ENCODE measurements around the gene EGFR. TPM values are rescaled to one million over a fixed set of nuclear protein-coding genes. Genes with fewer than 3 reads are reported as not detected.

The EGFR gene
- total RNA-seq, 2 donors from 2014 or later: 54.8 to 56.7 TPM

DNA sequence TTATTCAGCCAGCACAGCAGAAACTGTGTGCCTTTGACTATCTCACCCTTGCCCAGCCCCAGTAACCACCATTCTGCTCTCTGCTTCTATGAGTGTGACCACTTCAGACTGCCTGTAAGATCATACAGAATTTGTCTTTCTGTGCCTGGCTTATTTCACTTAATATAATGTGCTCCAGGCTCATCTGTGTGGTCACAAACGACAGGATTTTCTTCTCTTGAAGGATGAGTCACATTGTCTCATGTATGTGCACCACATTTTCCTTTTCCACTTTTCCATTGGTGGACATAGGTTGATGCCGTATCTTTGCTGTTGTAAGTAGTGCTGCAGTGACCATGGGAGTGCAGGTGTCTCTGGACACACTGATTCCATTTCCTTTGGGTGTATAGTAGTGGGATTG is 223.8 kb downstream of the EGFR start:
- H3K4me1 ChIP-seq (ENCODE audit: control insufficient read depth in 1 of 2, low read depth in 2 of 2): no peaks in the 10 kb centered on the region
- TF ChIP-seq, protein P1, sequence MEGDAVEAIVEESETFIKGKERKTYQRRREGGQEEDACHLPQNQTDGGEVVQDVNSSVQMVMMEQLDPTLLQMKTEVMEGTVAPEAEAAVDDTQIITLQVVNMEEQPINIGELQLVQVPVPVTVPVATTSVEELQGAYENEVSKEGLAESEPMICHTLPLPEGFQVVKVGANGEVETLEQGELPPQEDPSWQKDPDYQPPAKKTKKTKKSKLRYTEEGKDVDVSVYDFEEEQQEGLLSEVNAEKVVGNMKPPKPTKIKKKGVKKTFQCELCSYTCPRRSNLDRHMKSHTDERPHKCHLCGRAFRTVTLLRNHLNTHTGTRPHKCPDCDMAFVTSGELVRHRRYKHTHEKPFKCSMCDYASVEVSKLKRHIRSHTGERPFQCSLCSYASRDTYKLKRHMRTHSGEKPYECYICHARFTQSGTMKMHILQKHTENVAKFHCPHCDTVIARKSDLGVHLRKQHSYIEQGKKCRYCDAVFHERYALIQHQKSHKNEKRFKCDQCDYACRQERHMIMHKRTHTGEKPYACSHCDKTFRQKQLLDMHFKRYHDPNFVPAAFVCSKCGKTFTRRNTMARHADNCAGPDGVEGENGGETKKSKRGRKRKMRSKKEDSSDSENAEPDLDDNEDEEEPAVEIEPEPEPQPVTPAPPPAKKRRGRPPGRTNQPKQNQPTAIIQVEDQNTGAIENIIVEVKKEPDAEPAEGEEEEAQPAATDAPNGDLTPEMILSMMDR (IDR thresholded peaks at IDR 0.05): no peak
- ATAC-seq (ENCODE audit: insufficient number of reproducible peaks, low FRiP score, low read depth): no peak

DNA sequence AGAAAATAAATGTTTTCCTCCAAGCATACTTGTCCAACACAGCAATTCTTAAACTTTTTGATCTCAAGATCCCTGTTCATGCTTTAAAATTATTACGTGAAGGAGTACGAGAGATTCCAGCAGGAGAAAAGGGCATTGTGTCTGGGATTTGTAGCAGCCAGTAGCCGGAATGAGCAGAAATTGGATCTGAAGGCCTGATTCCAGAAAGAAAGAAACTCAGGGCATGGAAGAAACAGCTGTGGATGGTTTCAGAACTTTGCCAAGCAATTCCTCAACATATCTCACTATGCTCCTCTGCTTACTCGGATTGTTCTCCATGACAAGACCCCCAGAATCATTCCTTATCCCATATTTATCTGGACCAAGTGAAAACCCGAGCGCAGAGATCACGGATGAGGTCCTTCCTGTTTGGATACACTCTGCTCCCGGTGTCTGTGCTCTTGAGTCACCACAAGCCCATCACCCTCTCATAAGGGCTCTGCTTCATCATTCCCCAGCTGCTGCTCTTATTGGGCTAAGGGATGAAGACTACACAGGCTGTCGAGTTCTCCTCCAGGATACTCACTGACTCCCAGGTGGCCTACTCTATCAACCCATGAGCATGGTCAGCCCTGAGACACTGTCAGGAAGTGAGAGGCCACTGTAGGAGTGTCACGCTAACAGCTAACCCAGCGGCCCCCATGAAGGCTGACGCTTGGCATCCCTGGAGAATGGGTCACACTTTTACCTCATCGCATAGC is 225.4 kb downstream of the EGFR start:
- H3K4me3 ChIP-seq: no peak overlapping the region
- H3K9me3 ChIP-seq: no peaks in the 10 kb centered on the region
- TF ChIP-seq, protein P1 (IDR thresholded peaks at IDR 0.05): no peak
- no peaks in the 10 kb centered on the region for H3K4me1 ChIP-seq (ENCODE audit: control insufficient read depth in 1 of 2, low read depth in 2 of 2)
- H3K36me3 ChIP-seq: no peaks in the 10 kb centered on the region
- H3K27ac ChIP-seq: no peak overlapping the region
- DNase-seq (ENCODE audit: low spot score) (no peak), ATAC-seq (ENCODE audit: insufficient number of reproducible peaks, low FRiP score, low read depth) (no peak)
- no peaks in the 10 kb centered on the region for H3K27me3 ChIP-seq (replicated peaks; ENCODE audit: insufficient read depth)

More for the DNA sequence above, 223.8 kb downstream of the EGFR start:
- H3K9me3 ChIP-seq: no peaks in the 10 kb centered on the region
- no peaks in the 10 kb centered on the region for H3K27me3 ChIP-seq (replicated peaks; ENCODE audit: insufficient read depth)
- no peaks in the 10 kb centered on the region for H3K36me3 ChIP-seq
- no peak for DNase-seq (ENCODE audit: low spot score)
- H3K4me3 ChIP-seq: no peak overlapping the region
- H3K27ac ChIP-seq: no peak overlapping the region

DNA sequence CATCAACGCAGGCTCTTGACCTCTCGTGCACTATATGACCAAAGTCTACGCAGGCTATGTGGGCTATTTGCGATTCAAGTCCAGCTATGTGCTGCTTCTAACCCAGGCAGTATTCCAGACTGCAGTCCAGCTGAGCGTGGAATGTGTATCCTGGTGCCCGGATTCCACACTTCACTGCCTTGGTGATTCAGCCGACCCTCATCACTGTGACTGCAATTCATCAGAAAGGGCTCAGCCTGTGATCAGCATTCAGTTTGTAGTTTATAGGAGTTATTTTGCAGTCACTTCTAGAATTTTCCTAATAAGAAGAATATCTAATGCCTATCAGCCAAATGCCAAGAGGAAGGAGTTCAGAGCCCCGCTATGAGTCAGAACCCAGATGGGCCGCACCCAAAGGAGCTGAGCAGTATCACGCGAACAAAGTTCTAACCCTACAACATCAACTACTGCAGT is 226.5 kb downstream of the EGFR start:
- ATAC-seq (ENCODE audit: insufficient number of reproducible peaks, low FRiP score, low read depth) (peak; percentile 41), DNase-seq (ENCODE audit: low spot score) (no peak)
- H3K4me3 ChIP-seq: peak overlapping the region; percentile 8
- no peak overlapping the region for H3K27ac ChIP-seq
- no peaks in the 10 kb centered on the region for H3K36me3 ChIP-seq
- H3K4me1 ChIP-seq (ENCODE audit: control insufficient read depth in 1 of 2, low read depth in 2 of 2): no peaks in the 10 kb centered on the region
- no peaks in the 10 kb centered on the region for H3K9me3 ChIP-seq
- TF ChIP-seq, protein P1 (IDR thresholded peaks at IDR 0.05): no peak
- H3K27me3 ChIP-seq (replicated peaks; ENCODE audit: insufficient read depth): no peaks in the 10 kb centered on the region

DNA sequence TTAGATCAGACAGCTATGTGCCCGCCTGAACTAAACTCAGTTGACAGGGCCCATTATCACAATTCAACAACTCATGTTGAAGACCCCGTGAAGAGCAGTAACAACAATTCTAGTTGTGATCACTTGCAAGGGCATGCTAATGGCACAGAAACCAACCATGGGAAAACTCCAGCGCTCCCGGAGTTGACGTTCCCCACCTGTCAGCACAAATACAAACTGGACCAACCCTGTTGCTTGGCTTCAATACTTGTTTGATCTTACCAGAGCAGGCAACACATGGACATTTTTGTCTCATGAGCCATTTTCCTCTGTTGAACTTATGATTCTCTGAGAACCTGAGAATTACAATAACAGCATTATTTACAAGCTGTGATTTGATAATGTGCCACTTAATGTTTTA is 227.4 kb downstream of the EGFR start:
- Histone ChIP-seq H3K36me3 (no peaks in the 10 kb centered on the region), H3K4me1 (ENCODE audit: control insufficient read depth in 1 of 2, low read depth in 2 of 2) (no peaks in the 10 kb centered on the region), H3K27me3 (replicated peaks; ENCODE audit: insufficient read depth) (no peaks in the 10 kb centered on the region), H3K27ac (no peak overlapping the region), H3K4me3 (no peak overlapping the region), H3K9me3 (no peaks in the 10 kb centered on the region)
- DNase-seq (ENCODE audit: low spot score) (no peak), ATAC-seq (ENCODE audit: insufficient number of reproducible peaks, low FRiP score, low read depth) (no peak)
- TF ChIP-seq, protein P1 (IDR thresholded peaks at IDR 0.05): no peak

DNA sequence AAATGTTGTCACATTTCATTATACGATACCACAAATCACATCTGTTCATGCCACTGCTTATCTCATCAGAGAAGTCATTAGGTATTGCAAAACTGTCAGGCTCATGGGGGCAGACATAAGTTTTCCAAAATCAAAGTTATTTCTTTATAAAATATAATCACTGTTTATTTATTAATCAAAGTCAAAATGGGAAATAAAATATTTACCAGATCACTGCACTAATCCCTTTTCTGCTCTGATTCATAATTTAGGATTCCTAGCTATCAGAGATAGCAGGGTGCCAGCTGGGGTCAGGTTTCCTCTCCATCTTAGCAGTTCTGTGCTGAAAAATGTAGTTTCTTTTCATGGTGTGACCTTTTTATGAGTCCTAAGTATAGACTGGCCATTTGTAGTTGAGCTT is 228.6 kb downstream of the EGFR start:
- H3K4me1 ChIP-seq (ENCODE audit: control insufficient read depth in 1 of 2, low read depth in 2 of 2): no peaks in the 10 kb centered on the region
- no peak for ATAC-seq (ENCODE audit: insufficient number of reproducible peaks, low FRiP score, low read depth)
- TF ChIP-seq, protein P1 (IDR thresholded peaks at IDR 0.05): no peak
- H3K27ac ChIP-seq: no peak overlapping the region
- H3K36me3 ChIP-seq: no peaks in the 10 kb centered on the region
- no peaks in the 10 kb centered on the region for H3K27me3 ChIP-seq (replicated peaks; ENCODE audit: insufficient read depth)
- H3K9me3 ChIP-seq: no peaks in the 10 kb centered on the region
- H3K4me3 ChIP-seq: no peak overlapping the region
- no peak for DNase-seq (ENCODE audit: low spot score)

All from thoracic aorta (tissue), 2 donors.